Breast epithelium (tissue), 4 donors: ENCODE measurements around the gene ADAM8. TPM values are rescaled to one million over a fixed set of nuclear protein-coding genes. Genes with fewer than 3 reads are reported as not detected.

Experiments used
- DNase-seq, 2 donors: peaks; one replicate each; pipeline ENCODE4 v3.0.0-alpha.2; 2019; ENCODE audit warnings: low spot score in 2 of 2
- H3K27ac ChIP-seq, 2 donors: fragments of 200-600 bp; sonication (generic) in 1 of 2; one replicate each; pipeline ENCODE4 v1.5.1; 2016 to 2019; ENCODE audit warnings: mild to moderate bottlenecking in 1 of 2
- H3K27me3 ChIP-seq, 2 donors: fragments of 200-600 bp; sonication (generic) in 1 of 2; one replicate each; pipeline versions ENCODE4 v1.5.1 to v1.6.0; 2017 to 2019; ENCODE audit warnings: control low read depth in 1 of 2, mild to moderate bottlenecking in 1 of 2
- H3K36me3 ChIP-seq: fragments of 200-600 bp; one replicate; pipeline ENCODE4 v1.5.1; 2019
- H3K4me1 ChIP-seq, 2 donors: fragments of 200-600 bp; sonication (generic); one replicate each; pipeline ENCODE4 v1.5.1; 2016 to 2019; ENCODE audit warnings: control low read depth in 1 of 2
- H3K4me3 ChIP-seq, 3 donors: fragments of 200-600 bp; sonication (generic); 1 replicate in 2 of 3; 2 replicates in 1 of 3; pipeline ENCODE4 v1.5.1; 2016 to 2019; ENCODE audit warnings: mild to moderate bottlenecking in 3 of 3, moderate library complexity in 2 of 3
- H3K9me3 ChIP-seq, 2 donors: fragments of 200-600 bp; sonication (generic) in 1 of 2; one replicate each; pipeline ENCODE4 v1.5.1; 2016 to 2019; ENCODE audit warnings: control low read depth in 1 of 2
- CTCF ChIP-seq, 3 donors: fragments of 450-650 bp; IDR thresholded peaks; one replicate each; pipeline ENCODE4 v1.5.1; 2016 to 2017; ENCODE audit warnings: antibody characterized with exemption in 3 of 3, mild to moderate bottlenecking in 3 of 3, moderate library complexity in 3 of 3
- POLR2A ChIP-seq: fragments of 450-650 bp; IDR thresholded peaks from one replicate; pipeline ENCODE4 v1.6.1; 2016; ENCODE audit warnings: antibody characterized with exemption, mild to moderate bottlenecking, moderate library complexity
- POLR2AphosphoS5 ChIP-seq, 3 donors: sonication (generic); formaldehyde crosslinking; IDR thresholded peaks; one replicate each; pipeline ENCODE4 v1.6.1; 2017; ENCODE audit warnings: antibody characterized with exemption in 3 of 3
- intact Hi-C: fragments of 100-400 bp; cut with DNase I; formaldehyde crosslinking; loops from one replicate; pipeline ENCODE4 v1.15.1; 2023; ENCODE audit warnings: low total_unique reads
- total RNA-seq, 3 donors: library from RNA; depleted of rRNA; stranded (reverse); fragments of >200 nt; gene quantifications; one replicate each; pipeline ENCODE4 v1.1.0, GENCODE V29; 2016

The ADAM8 gene
- total RNA-seq, 3 donors from 2014 or later: 4.6 to 6.6 (median 5.0) TPM

- H3K4me3 ChIP-seq: no peak overlapping the region
- no peaks in the 10 kb centered on the region for H3K27me3 ChIP-seq
- H3K9me3 ChIP-seq: no peaks in the 10 kb centered on the region
- no peak for DNase-seq
- H3K27ac ChIP-seq: no peak overlapping the region
- intact Hi-C loops: no loop called here
- TF ChIP-seq POLR2A (no peak), CTCF (IDR thresholded peaks at IDR 0.05) (no peak), POLR2AphosphoS5 (IDR thresholded peaks at IDR 0.05) (no peak)
- peaks cover 0 to 2% of the 10 kb centered on the region in 2 donors for H3K4me1 ChIP-seq
- peaks cover 22% of the 10 kb centered on the region for H3K36me3 ChIP-seq
Measured at GRCh38 chr10:133302230-133302629, 25.6 kb upstream of the ADAM8 start.

GRCh38 chr10:133299738-133300137, 23.1 kb upstream of the ADAM8 start:
- intact Hi-C loops: no loop called here
- Histone ChIP-seq H3K9me3 (no peaks in the 10 kb centered on the region), H3K36me3 (peaks cover 22% of the 10 kb centered on the region), H3K4me3 (no peak overlapping the region), H3K27me3 (no peaks in the 10 kb centered on the region), H3K27ac (no peak overlapping the region), H3K4me1 (no peaks in the 10 kb centered on the region)
- TF ChIP-seq CTCF (IDR thresholded peaks at IDR 0.05) (no peak), POLR2A (no peak), POLR2AphosphoS5 (IDR thresholded peaks at IDR 0.05) (no peak)
- DNase-seq: no peak

- Histone ChIP-seq H3K27me3 (no peaks in the 10 kb centered on the region), H3K4me3 (no peak overlapping the region), H3K9me3 (no peaks in the 10 kb centered on the region), H3K4me1 (no peaks in the 10 kb centered on the region), H3K36me3 (peaks cover 22% of the 10 kb centered on the region), H3K27ac (no peak overlapping the region)
- no peak for DNase-seq
- intact Hi-C loops: no loop called here
- no peak for TF ChIP-seq CTCF (IDR thresholded peaks at IDR 0.05)
- TF ChIP-seq POLR2AphosphoS5 (IDR thresholded peaks at IDR 0.05): no peak
- TF ChIP-seq POLR2A: no peak
Measured at GRCh38 chr10:133299224-133299623, 22.6 kb upstream of the ADAM8 start.

GRCh38 chr10:133298466-133298865, 21.8 kb upstream of the ADAM8 start:
- DNase-seq: no peak
- H3K27ac ChIP-seq: no peak overlapping the region
- TF ChIP-seq POLR2AphosphoS5 (IDR thresholded peaks at IDR 0.05) (no peak), POLR2A (no peak), CTCF (IDR thresholded peaks at IDR 0.05) (no peak)
- no peaks in the 10 kb centered on the region for H3K9me3 ChIP-seq
- H3K27me3 ChIP-seq: no peaks in the 10 kb centered on the region
- H3K4me3 ChIP-seq: no peak overlapping the region
- intact Hi-C loops: no loop called here
- peaks cover 22% of the 10 kb centered on the region for H3K36me3 ChIP-seq
- no peaks in the 10 kb centered on the region for H3K4me1 ChIP-seq

- no peak for DNase-seq
- no peaks in the 10 kb centered on the region for H3K9me3 ChIP-seq
- H3K27ac ChIP-seq: no peak overlapping the region
- no peak for TF ChIP-seq POLR2A
- TF ChIP-seq POLR2AphosphoS5 (IDR thresholded peaks at IDR 0.05): no peak
- TF ChIP-seq CTCF (IDR thresholded peaks at IDR 0.05): no peak
- no peak overlapping the region for H3K4me3 ChIP-seq
- intact Hi-C loops: no loop called here
- H3K36me3 ChIP-seq: peaks cover 28% of the 10 kb centered on the region
- no peaks in the 10 kb centered on the region for H3K4me1 ChIP-seq
- H3K27me3 ChIP-seq: no peaks in the 10 kb centered on the region
Measured at GRCh38 chr10:133297504-133297903, 20.8 kb upstream of the ADAM8 start.
